ENCODE results near the gene LEMD3. TPM values are rescaled to one million over a fixed set of nuclear protein-coding genes. Genes with fewer than 3 reads are reported as not detected.

LEMD3 gene
- total RNA-seq, 4 donors from 2014 or later: 35.6 to 75.9 (median 41.9) TPM

- H3K4me1 ChIP-seq: no peaks in the 10 kb centered on the region
- no peak overlapping the region for H3K27ac ChIP-seq
- TF ChIP-seq POLR2A (IDR thresholded peaks at IDR 0.05): no peak
- TF ChIP-seq CTCF (IDR thresholded peaks at IDR 0.05): no peak
- H3K9me3 ChIP-seq: no peaks in the 10 kb centered on the region
- DNase-seq: no peak
- no peak overlapping the region for H3K4me3 ChIP-seq
- no peaks in the 10 kb centered on the region for H3K27me3 ChIP-seq
- intact Hi-C loops (cut with DNase I; ENCODE audit: low total_unique reads): no loop called here
- no peaks in the 10 kb centered on the region for H3K36me3 ChIP-seq
Observed at GRCh38 chr12:65164244-65164643, 5.1 kb upstream of the LEMD3 start.

GRCh38 chr12:65164774-65165173, 4.6 kb upstream of the LEMD3 start:
- intact Hi-C loops (cut with DNase I; ENCODE audit: low total_unique reads): no loop called here

GRCh38 chr12:65168681-65169319, 583 bp upstream of the LEMD3 start:
- peak overlapping the region; percentile 94 to 97 for H3K27ac ChIP-seq
- DNase-seq: no peak
- intact Hi-C loops (cut with DNase I; ENCODE audit: low total_unique reads): no loop called here
- peaks cover 3 to 5% of the 10 kb centered on the region in 2 donors for H3K4me1 ChIP-seq
- H3K27me3 ChIP-seq: no peaks in the 10 kb centered on the region
- H3K9me3 ChIP-seq: no peaks in the 10 kb centered on the region
- no peaks in the 10 kb centered on the region for H3K36me3 ChIP-seq
- peak overlapping the region; percentile 80 to 93 for H3K4me3 ChIP-seq
- no peak for TF ChIP-seq POLR2A (IDR thresholded peaks at IDR 0.05)
- no peak for TF ChIP-seq CTCF (IDR thresholded peaks at IDR 0.05)

More at GRCh38 chr12:65164774-65165173, 4.6 kb upstream of the LEMD3 start:
- H3K9me3 ChIP-seq: no peaks in the 10 kb centered on the region
- no peaks in the 10 kb centered on the region for H3K27me3 ChIP-seq
- no peak for DNase-seq
- no peak for TF ChIP-seq CTCF (IDR thresholded peaks at IDR 0.05)
- no peak for TF ChIP-seq POLR2A (IDR thresholded peaks at IDR 0.05)
- no peak overlapping the region for H3K4me3 ChIP-seq
- H3K27ac ChIP-seq: no peak overlapping the region
- H3K36me3 ChIP-seq: no peaks in the 10 kb centered on the region
- no peaks in the 10 kb centered on the region for H3K4me1 ChIP-seq

- H3K27me3 ChIP-seq: no peaks in the 10 kb centered on the region
- TF ChIP-seq POLR2A (IDR thresholded peaks at IDR 0.05) (no peak), CTCF (IDR thresholded peaks at IDR 0.05) (no peak)
- H3K36me3 ChIP-seq: no peaks in the 10 kb centered on the region
- peak overlapping the region; percentile 94 to 97 for H3K27ac ChIP-seq
- H3K4me1 ChIP-seq: peaks cover 3 to 5% of the 10 kb centered on the region in 2 donors
- peak; percentile 24 to 43 for DNase-seq
- peak overlapping the region; percentile 80 to 93 for H3K4me3 ChIP-seq
- H3K9me3 ChIP-seq: no peaks in the 10 kb centered on the region
- intact Hi-C loops (cut with DNase I; ENCODE audit: low total_unique reads): no loop called here
Observed at GRCh38 chr12:65170209-65170881, 962 bp downstream of the LEMD3 start.

- DNase-seq: no peak
- H3K4me3 ChIP-seq: peak overlapping the region; percentile 80 to 93
- peaks cover 3 to 5% of the 10 kb centered on the region in 2 donors for H3K4me1 ChIP-seq
- H3K9me3 ChIP-seq: no peaks in the 10 kb centered on the region
- H3K36me3 ChIP-seq: no peaks in the 10 kb centered on the region
- TF ChIP-seq CTCF (IDR thresholded peaks at IDR 0.05) (no peak), POLR2A (IDR thresholded peaks at IDR 0.05) (no peak)
- intact Hi-C loops (cut with DNase I; ENCODE audit: low total_unique reads): no loop called here
- no peaks in the 10 kb centered on the region for H3K27me3 ChIP-seq
- peak overlapping the region in 1 of 2 donors; percentile 97 for H3K27ac ChIP-seq
Observed at GRCh38 chr12:65171073-65171472, 1.7 kb downstream of the LEMD3 start.

All from uterus (tissue), 4 donors.